HCT116 (cell line): ENCODE results near the gene DGCR6L. TPM values are rescaled to one million over a fixed set of nuclear protein-coding genes. Genes with fewer than 3 reads are reported as not detected.

Source experiments
- ATAC-seq: fragments of 200-7000 bp; cut with Tn5 transposase; 2 replicates; pipeline ENCODE4 v1.9.1; 2020; ENCODE audit warnings: mild to moderate bottlenecking, moderate library complexity
- BruUV-seq: library from RNA; stranded (reverse); fragments of 400-500 nt; replicated peaks from 2 replicates; lab custom pipeline; 2021; lab: Mats Ljungman, UMichigan
- CTCF ChIA-PET: fragments of 300-600 bp; sonication (Branson Sonifier 250); formaldehyde crosslinking; loops from one replicate; lab custom pipeline; 2021; ENCODE audit warnings: antibody characterized with exemption; lab: Charles Lee
- POLR2A ChIA-PET: fragments of 300-600, 350-600 bp; sonication (Branson Sonifier 250); formaldehyde crosslinking; loops from one replicate; lab custom pipeline; 2021; ENCODE audit warnings: antibody characterized with exemption; lab: Charles Lee
- RAD21 ChIA-PET, 2 experiments: fragments of 300-600 bp; sonication (Branson Sonifier 250); formaldehyde crosslinking; loops; one replicate each; lab custom pipeline; 2023; ENCODE audit warnings: low total read pairs in 2 of 2; ENCODE audit not compliant: uncharacterized antibody in 2 of 2, unreplicated experiment in 2 of 2, low non-redundant PET in 1 of 2; lab: Charles Lee
- DNase-seq: peaks from one replicate; pipeline ENCODE4 v3.0.0-alpha.2; 2010; ENCODE audit warnings: low read depth, low spot score
- H2AFZ ChIP-seq: fragments of 200-600 bp; shearing (Covaris generic), sonication (generic); 2 replicates; pipeline ENCODE4 v1.6.1; 2017; ENCODE audit warnings: low read depth, mixed run types, mixed read lengths, antibody characterized with exemption, low read length; ENCODE audit not compliant: poor library complexity, severe bottlenecking
- H3K27ac ChIP-seq: 2 replicates; pipeline ENCODE4 v1.5.1; 2012; ENCODE audit warnings: low read depth, low read length
- H3K27me3 ChIP-seq: fragments of 200-600 bp; sonication (generic); 2 replicates; pipeline ENCODE4 v1.6.1; 2016; ENCODE audit warnings: mixed run types, low read length, mixed read lengths; ENCODE audit not compliant: insufficient read depth
- H3K36me3 ChIP-seq, 2 experiments: fragments of 200-500 bp in 1 of 2; fragments of 200-600 bp in 1 of 2; sonication (Bioruptor generic) in 1 of 2; sonication (generic) in 1 of 2; 2 replicates each; pipeline versions ENCODE4 v1.5.1 to v1.6.1; 2014 to 2016; ENCODE audit warnings: low read length in 2 of 2, inconsistent platforms in 1 of 2, mixed read lengths in 1 of 2, mixed run types in 1 of 2; ENCODE audit not compliant: insufficient read depth in 2 of 2, control insufficient read depth in 1 of 2
- H3K4me1 ChIP-seq, 2 experiments: fragments of 200-600 bp in 1 of 2; sonication (generic) in 1 of 2; 2 replicates each; pipeline versions ENCODE4 v1.5.1 to v1.6.1; 2012 to 2017; ENCODE audit warnings: low read length in 2 of 2, inconsistent platforms in 1 of 2, mild to moderate bottlenecking in 1 of 2, mixed read lengths in 1 of 2, mixed run types in 1 of 2, moderate library complexity in 1 of 2; ENCODE audit not compliant: insufficient read depth in 2 of 2, control insufficient read depth in 1 of 2
- H3K4me2 ChIP-seq: fragments of 200-600 bp; sonication (generic); 2 replicates; pipeline ENCODE4 v1.6.1; 2017; ENCODE audit warnings: mixed run types, low read length, mixed read lengths
- H3K4me3 ChIP-seq, 2 experiments: fragments of 200-600 bp in 1 of 2; sonication (generic) in 1 of 2; replicated peaks in 1 of 2; 2 replicates each; pipeline ENCODE4 v1.5.1; 2011 to 2016; ENCODE audit warnings: low read length in 2 of 2, control low read depth in 1 of 2, low read depth in 1 of 2, mild to moderate bottlenecking in 1 of 2, mixed read lengths in 1 of 2, mixed run types in 1 of 2
- H3K79me2 ChIP-seq: fragments of 200-600 bp; sonication (generic); 2 replicates; pipeline ENCODE4 v1.6.1; 2017; ENCODE audit warnings: mild to moderate bottlenecking, mixed run types, low read length, moderate library complexity, mixed read lengths; ENCODE audit not compliant: insufficient read depth
- H3K9ac ChIP-seq: fragments of 200-600 bp; sonication (generic); 2 replicates; pipeline ENCODE4 v1.6.1; 2016; ENCODE audit warnings: low read length, mixed read lengths
- H3K9me2 ChIP-seq: fragments of 200-600 bp; sonication (generic), shearing (Covaris generic); 2 replicates; pipeline ENCODE4 v1.6.1; 2017; ENCODE audit warnings: mixed run types, mild to moderate bottlenecking, moderate library complexity; ENCODE audit not compliant: insufficient read depth
- H3K9me3 ChIP-seq, 2 experiments: fragments of 200-500 bp in 1 of 2; fragments of 200-600 bp in 1 of 2; sonication (Bioruptor generic) in 1 of 2; sonication (generic) in 1 of 2; 2 replicates each; pipeline ENCODE4 v1.6.1; 2014 to 2017; ENCODE audit warnings: low read length in 2 of 2, mixed read lengths in 2 of 2, inconsistent platforms in 1 of 2, low read depth in 1 of 2, mild to moderate bottlenecking in 1 of 2, mixed run types in 1 of 2, moderate library complexity in 1 of 2; ENCODE audit not compliant: control insufficient read depth in 1 of 2, insufficient read depth in 1 of 2
- H4K20me1 ChIP-seq: fragments of 200-600 bp; sonication (generic), shearing (Covaris generic); 2 replicates; pipeline ENCODE4 v1.6.1; 2017; ENCODE audit warnings: mixed run types, mild to moderate bottlenecking, moderate library complexity; ENCODE audit not compliant: insufficient read depth
- CBX3 ChIP-seq: IDR thresholded peaks from 2 replicates; pipeline ENCODE4 v1.6.1; 2012; ENCODE audit warnings: low read depth
- CTCF ChIP-seq, 3 experiments: fragments of 200-600 bp in 1 of 3; sonication (generic) in 1 of 3; IDR thresholded peaks in 2 of 3; conservative IDR thresholded peaks in 1 of 3; 2 replicates each; pipeline ENCODE4 v1.5.1; 2012 to 2017; ENCODE audit warnings: low read depth in 2 of 3, low read length in 2 of 3, antibody characterized with exemption in 1 of 3, borderline replicate concordance in 1 of 3, control low read depth in 1 of 3, mild to moderate bottlenecking in 1 of 3, mixed read lengths in 1 of 3, mixed run types in 1 of 3, moderate library complexity in 1 of 3; ENCODE audit not compliant: insufficient read depth in 1 of 3
- ELF1 ChIP-seq: IDR thresholded peaks from 2 replicates; pipeline ENCODE4 v1.6.1; 2012; ENCODE audit warnings: low read depth, borderline replicate concordance
- EZH2 ChIP-seq: fragments of 200-600 bp; sonication (generic); IDR thresholded peaks from 2 replicates; pipeline ENCODE4 v1.6.1; 2017; ENCODE audit warnings: antibody characterized with exemption, mixed run types
- FOSL1 ChIP-seq: IDR thresholded peaks from 2 replicates; pipeline ENCODE4 v1.6.1; 2012; ENCODE audit warnings: low read depth
- JUND ChIP-seq: IDR thresholded peaks from 2 replicates; pipeline ENCODE4 v1.6.1; 2012
- POLR2A ChIP-seq: IDR thresholded peaks from 2 replicates; pipeline ENCODE4 v1.7.0; 2011; ENCODE audit warnings: borderline replicate concordance; ENCODE audit not compliant: insufficient read depth, insufficient read length; ENCODE audit errors: extremely low read depth
- POLR2AphosphoS5 ChIP-seq: IDR thresholded peaks from 2 replicates; pipeline ENCODE4 v1.6.1; 2011; ENCODE audit warnings: mild to moderate bottlenecking, low read depth, low read length, moderate library complexity
- RAD21 ChIP-seq: IDR thresholded peaks from 2 replicates; pipeline ENCODE4 v1.6.1; 2012; ENCODE audit warnings: low read depth, mild to moderate bottlenecking
- SIN3A ChIP-seq: IDR thresholded peaks from 2 replicates; pipeline ENCODE4 v1.6.1; 2012; ENCODE audit warnings: low read depth
- SRF ChIP-seq: IDR thresholded peaks from 2 replicates; pipeline ENCODE4 v1.6.1; 2012; ENCODE audit warnings: low read depth
- YY1 ChIP-seq: IDR thresholded peaks from 2 replicates; pipeline ENCODE4 v1.6.1; 2011; ENCODE audit warnings: low read length, low read depth, moderate library complexity, mild to moderate bottlenecking; ENCODE audit not compliant: insufficient replicate concordance; ENCODE audit errors: extremely low read depth
- ZFX ChIP-seq: fragments of 450-650 bp; IDR thresholded peaks from 2 replicates; pipeline ENCODE4 v1.6.1; 2017
- intact Hi-C: fragments of 100-400 bp; cut with micrococcal nuclease; formaldehyde crosslinking; loops from 2 replicates; pipeline ENCODE4 v1.10.0; 2022
- total RNA-seq: library from RNA; stranded (reverse); gene quantifications from one replicate; pipeline ENCODE4 v1.2.1, GENCODE V29; 2021; ENCODE audit not compliant: unreplicated experiment
- TF ChIP-seq, protein P1 (sequence below): IDR thresholded peaks from 2 replicates; pipeline ENCODE4 v1.6.1; 2012
- TF ChIP-seq, protein P2 (sequence below): IDR thresholded peaks from 2 replicates; pipeline ENCODE4 v1.6.1; 2011; ENCODE audit warnings: mild to moderate bottlenecking, low read length, moderate library complexity; ENCODE audit not compliant: insufficient replicate concordance; ENCODE audit errors: extremely low read depth
- TF ChIP-seq, protein P3 (sequence below): IDR thresholded peaks from 2 replicates; pipeline ENCODE4 v1.6.1; 2012; ENCODE audit warnings: low read depth

The DGCR6L gene
- total RNA-seq, 1 experiment from 2014 or later: 44.9 TPM

- Histone ChIP-seq H3K4me3 (no peak overlapping the region), H3K9ac (no peak overlapping the region), H3K79me2 (no peaks in the 10 kb centered on the region), H3K36me3 (no peaks in the 10 kb centered on the region), H4K20me1 (no peaks in the 10 kb centered on the region), H3K9me3 (no peaks in the 10 kb centered on the region), H3K4me2 (no peak overlapping the region), H3K4me1 (peaks cover 0 to 6% of the 10 kb centered on the region in 2 experiments; a peak in 2 of 4 replicates), H3K27ac (no peak overlapping the region), H3K27me3 (no peaks in the 10 kb centered on the region), H2AFZ (no peak overlapping the region), H3K9me2 (no peaks in the 10 kb centered on the region)
- ChIA-PET CTCF (interaction anchor here (0.7 to 1.9 kb wide), 2 partner anchors 30 to 126 kb away, joined by 3 to 13 read pairs; no protein-coding TSS in a partner anchor), POLR2A (interaction anchor here (0.7 kb wide), 1 partner anchor 119 kb away, joined by 3 read pairs; no protein-coding TSS in a partner anchor), RAD21 (interaction anchor here in 1 of 2 experiments (1.3 kb wide), 1 partner anchor 126 kb away, joined by 3 read pairs; no protein-coding TSS in a partner anchor)
- TF ChIP-seq POLR2A: no peak
- TF ChIP-seq, protein P1, sequence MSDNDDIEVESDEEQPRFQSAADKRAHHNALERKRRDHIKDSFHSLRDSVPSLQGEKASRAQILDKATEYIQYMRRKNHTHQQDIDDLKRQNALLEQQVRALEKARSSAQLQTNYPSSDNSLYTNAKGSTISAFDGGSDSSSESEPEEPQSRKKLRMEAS: no peak
- TF ChIP-seq FOSL1: no peak
- TF ChIP-seq SIN3A: no peak
- TF ChIP-seq, protein P2, sequence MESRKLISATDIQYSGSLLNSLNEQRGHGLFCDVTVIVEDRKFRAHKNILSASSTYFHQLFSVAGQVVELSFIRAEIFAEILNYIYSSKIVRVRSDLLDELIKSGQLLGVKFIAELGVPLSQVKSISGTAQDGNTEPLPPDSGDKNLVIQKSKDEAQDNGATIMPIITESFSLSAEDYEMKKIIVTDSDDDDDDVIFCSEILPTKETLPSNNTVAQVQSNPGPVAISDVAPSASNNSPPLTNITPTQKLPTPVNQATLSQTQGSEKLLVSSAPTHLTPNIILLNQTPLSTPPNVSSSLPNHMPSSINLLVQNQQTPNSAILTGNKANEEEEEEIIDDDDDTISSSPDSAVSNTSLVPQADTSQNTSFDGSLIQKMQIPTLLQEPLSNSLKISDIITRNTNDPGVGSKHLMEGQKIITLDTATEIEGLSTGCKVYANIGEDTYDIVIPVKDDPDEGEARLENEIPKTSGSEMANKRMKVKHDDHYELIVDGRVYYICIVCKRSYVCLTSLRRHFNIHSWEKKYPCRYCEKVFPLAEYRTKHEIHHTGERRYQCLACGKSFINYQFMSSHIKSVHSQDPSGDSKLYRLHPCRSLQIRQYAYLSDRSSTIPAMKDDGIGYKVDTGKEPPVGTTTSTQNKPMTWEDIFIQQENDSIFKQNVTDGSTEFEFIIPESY: no peak
- TF ChIP-seq EZH2: no peak
- no peak for TF ChIP-seq SRF
- TF ChIP-seq JUND: no peak
- TF ChIP-seq, protein P3, sequence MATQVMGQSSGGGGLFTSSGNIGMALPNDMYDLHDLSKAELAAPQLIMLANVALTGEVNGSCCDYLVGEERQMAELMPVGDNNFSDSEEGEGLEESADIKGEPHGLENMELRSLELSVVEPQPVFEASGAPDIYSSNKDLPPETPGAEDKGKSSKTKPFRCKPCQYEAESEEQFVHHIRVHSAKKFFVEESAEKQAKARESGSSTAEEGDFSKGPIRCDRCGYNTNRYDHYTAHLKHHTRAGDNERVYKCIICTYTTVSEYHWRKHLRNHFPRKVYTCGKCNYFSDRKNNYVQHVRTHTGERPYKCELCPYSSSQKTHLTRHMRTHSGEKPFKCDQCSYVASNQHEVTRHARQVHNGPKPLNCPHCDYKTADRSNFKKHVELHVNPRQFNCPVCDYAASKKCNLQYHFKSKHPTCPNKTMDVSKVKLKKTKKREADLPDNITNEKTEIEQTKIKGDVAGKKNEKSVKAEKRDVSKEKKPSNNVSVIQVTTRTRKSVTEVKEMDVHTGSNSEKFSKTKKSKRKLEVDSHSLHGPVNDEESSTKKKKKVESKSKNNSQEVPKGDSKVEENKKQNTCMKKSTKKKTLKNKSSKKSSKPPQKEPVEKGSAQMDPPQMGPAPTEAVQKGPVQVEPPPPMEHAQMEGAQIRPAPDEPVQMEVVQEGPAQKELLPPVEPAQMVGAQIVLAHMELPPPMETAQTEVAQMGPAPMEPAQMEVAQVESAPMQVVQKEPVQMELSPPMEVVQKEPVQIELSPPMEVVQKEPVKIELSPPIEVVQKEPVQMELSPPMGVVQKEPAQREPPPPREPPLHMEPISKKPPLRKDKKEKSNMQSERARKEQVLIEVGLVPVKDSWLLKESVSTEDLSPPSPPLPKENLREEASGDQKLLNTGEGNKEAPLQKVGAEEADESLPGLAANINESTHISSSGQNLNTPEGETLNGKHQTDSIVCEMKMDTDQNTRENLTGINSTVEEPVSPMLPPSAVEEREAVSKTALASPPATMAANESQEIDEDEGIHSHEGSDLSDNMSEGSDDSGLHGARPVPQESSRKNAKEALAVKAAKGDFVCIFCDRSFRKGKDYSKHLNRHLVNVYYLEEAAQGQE: no peak
- no peak for TF ChIP-seq CTCF (IDR thresholded peaks at IDR 0.05 in 2 of 3, conservative IDR thresholded peaks at IDR 0.05 in 1 of 3; ENCODE audit: borderline replicate concordance in 1 of 3, insufficient read depth in 1 of 3, low read depth in 2 of 3, low read length in 2 of 3)
- no peak for TF ChIP-seq POLR2AphosphoS5
- no peak for TF ChIP-seq YY1
- no peak for TF ChIP-seq ZFX
- TF ChIP-seq ELF1: no peak
- TF ChIP-seq CBX3: no peak
- TF ChIP-seq RAD21: no peak
- DNase-seq (no peak), ATAC-seq (no peak)
- no TSS peak for BruUV-seq
- intact Hi-C loops: no loop called here
Observed at GRCh38 chr22:20282901-20283673, 36.8 kb downstream of the DGCR6L start.
